IPS DF 6.9 (cell line): ENCODE results near the gene FAM241A.
"Not testable (repeated sequence)": the region's sequence is repeated elsewhere in the genome, so short reads cannot be mapped to it uniquely, and the experiment has no call there.

Experiments used
- DNase-seq: peaks from one replicate; pipeline ENCODE4 v3.0.0-alpha.2; 2013; ENCODE audit warnings: low read depth, low spot score
- H3K27ac ChIP-seq: one replicate; pipeline ENCODE4 v1.5.1; 2013; ENCODE audit warnings: low read length, control low read depth
- H3K27me3 ChIP-seq: 2 replicates; pipeline ENCODE4 v1.6.1; 2013; ENCODE audit warnings: mild to moderate bottlenecking, low read length; ENCODE audit not compliant: control insufficient read depth, insufficient read depth
- H3K36me3 ChIP-seq: 2 replicates; pipeline ENCODE4 v1.6.1; 2013; ENCODE audit warnings: low read length; ENCODE audit not compliant: control insufficient read depth, insufficient read depth
- H3K4me1 ChIP-seq: 2 replicates; pipeline ENCODE4 v1.6.1; 2013; ENCODE audit warnings: low read length; ENCODE audit not compliant: control insufficient read depth, insufficient read depth
- H3K4me3 ChIP-seq: 2 replicates; pipeline ENCODE4 v1.5.1; 2013; ENCODE audit warnings: mild to moderate bottlenecking, low read length
- H3K9me3 ChIP-seq: 2 replicates; pipeline ENCODE4 v1.6.1; 2013; ENCODE audit warnings: low read length, inconsistent platforms; ENCODE audit not compliant: control insufficient read depth, insufficient read depth
- WGBS: extraction: QIAGEN DNeasy Blood & Tissue Kit; methylation state at CpG from one replicate; pipeline ENCODE4 v1.1.7; 2013; ENCODE audit warnings: mixed read lengths, missing lambda C conversion rate; ENCODE audit not compliant: insufficient read length, insufficient coverage; 5-methylcytosine and 5-hydroxymethylcytosine counted together

Gene FAM241A

GRCh38 chr4:112173593-112174558 lies 28.6 kb downstream of the FAM241A start:
- H3K27me3 ChIP-seq, result no peaks in the 10 kb centered on the region
- H3K27ac ChIP-seq, result no peak overlapping the region
- DNase-seq, result no peak
- H3K4me1 ChIP-seq, result no peaks in the 10 kb centered on the region
- H3K4me3 ChIP-seq, result no peak overlapping the region
- WGBS, result no CpG with 5 or more reads among the region's 8 CpGs
- no peaks in the 10 kb centered on the region for H3K9me3 ChIP-seq
- H3K36me3 ChIP-seq, result no peaks in the 10 kb centered on the region

DNA sequence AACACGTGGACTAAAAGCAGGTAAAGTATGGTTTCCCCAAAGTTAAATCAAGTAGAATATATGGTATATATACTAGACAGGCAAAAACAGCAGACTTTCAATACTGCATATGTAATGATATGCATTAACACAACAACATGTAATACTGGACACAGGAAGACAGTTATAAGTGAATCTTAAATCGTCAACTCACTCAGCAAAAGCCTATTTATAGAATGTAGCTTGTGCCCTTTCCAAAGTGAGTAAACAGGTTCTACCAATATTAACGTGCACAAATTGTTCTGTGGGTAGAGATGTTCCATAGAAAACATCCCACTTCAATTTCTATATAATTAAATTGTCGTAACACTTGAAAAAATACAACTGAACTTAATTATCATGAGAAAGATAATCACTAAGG lies 30.6 kb downstream of the FAM241A start:
- H3K4me3 ChIP-seq, result no peak overlapping the region
- WGBS, result no CpG with 5 or more reads among the region's 4 CpGs

DNA sequence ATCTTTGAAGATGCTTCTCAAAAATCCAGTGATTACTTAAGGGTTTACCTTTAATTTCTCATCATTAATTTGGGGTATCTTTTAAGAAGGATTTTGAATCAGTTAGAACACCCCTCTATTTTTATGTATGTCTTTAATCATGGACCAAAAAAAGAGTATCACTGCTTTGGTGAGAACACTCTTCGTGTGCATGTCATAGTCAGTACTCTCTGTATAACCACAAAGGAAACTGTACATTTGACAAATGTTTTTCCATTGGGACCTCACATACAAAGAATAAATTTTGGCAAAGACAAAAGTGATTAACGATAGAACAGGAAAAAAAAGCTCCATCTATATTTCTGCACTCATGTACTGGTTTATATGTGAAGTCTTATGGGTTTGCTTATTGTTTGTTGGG lies 31.3 kb downstream of the FAM241A start:
- H3K27me3 ChIP-seq, result no peaks in the 10 kb centered on the region
- no peak overlapping the region for H3K4me3 ChIP-seq
- no peak for DNase-seq
- H3K36me3 ChIP-seq, result no peaks in the 10 kb centered on the region
- H3K9me3 ChIP-seq, result no peaks in the 10 kb centered on the region
- no CpG with 5 or more reads among the region's 2 CpGs for WGBS
- H3K4me1 ChIP-seq, result no peaks in the 10 kb centered on the region
- H3K27ac ChIP-seq, result no peak overlapping the region

More for the DNA sequence above, 30.6 kb downstream of the FAM241A start:
- DNase-seq, result no peak
- H3K27ac ChIP-seq, result no peak overlapping the region
- no peaks in the 10 kb centered on the region for H3K36me3 ChIP-seq
- no peaks in the 10 kb centered on the region for H3K27me3 ChIP-seq
- no peaks in the 10 kb centered on the region for H3K4me1 ChIP-seq
- no peaks in the 10 kb centered on the region for H3K9me3 ChIP-seq

DNA sequence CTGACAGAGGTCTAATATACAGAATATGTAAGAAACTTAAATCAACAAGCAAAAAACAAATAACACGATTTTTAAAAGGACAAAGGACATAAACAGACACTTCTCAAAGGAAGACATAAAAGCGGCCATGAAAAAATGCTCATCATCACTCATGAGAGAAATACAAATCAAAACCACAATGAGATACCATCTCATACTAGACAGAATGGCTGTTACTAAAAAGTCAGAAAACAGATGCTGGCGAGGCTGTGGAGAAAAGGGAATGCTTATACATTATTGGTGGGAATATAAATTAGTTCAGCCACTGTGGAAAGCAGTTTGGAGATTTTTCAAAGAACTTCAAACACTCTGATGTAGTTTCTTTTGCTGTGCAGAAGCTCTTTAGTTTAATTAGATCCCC lies 33.5 kb downstream of the FAM241A start:
- WGBS, result no CpG with 5 or more reads among the region's 3 CpGs
- not testable (repeated sequence) for H3K9me3 ChIP-seq, DNase-seq, H3K27ac ChIP-seq, H3K27me3 ChIP-seq, H3K4me3 ChIP-seq, H3K36me3 ChIP-seq, H3K4me1 ChIP-seq

- no peaks in the 10 kb centered on the region for H3K9me3 ChIP-seq
- WGBS, result no CpG with 5 or more reads among the region's 3 CpGs
- no peak overlapping the region for H3K27ac ChIP-seq
- DNase-seq, result no peak
- no peaks in the 10 kb centered on the region for H3K4me1 ChIP-seq
- H3K4me3 ChIP-seq, result no peak overlapping the region
- no peaks in the 10 kb centered on the region for H3K36me3 ChIP-seq
- H3K27me3 ChIP-seq, result no peaks in the 10 kb centered on the region
These were observed 36.2 kb downstream of the FAM241A start for GRCh38 chr4:112181358-112182000.

DNA sequence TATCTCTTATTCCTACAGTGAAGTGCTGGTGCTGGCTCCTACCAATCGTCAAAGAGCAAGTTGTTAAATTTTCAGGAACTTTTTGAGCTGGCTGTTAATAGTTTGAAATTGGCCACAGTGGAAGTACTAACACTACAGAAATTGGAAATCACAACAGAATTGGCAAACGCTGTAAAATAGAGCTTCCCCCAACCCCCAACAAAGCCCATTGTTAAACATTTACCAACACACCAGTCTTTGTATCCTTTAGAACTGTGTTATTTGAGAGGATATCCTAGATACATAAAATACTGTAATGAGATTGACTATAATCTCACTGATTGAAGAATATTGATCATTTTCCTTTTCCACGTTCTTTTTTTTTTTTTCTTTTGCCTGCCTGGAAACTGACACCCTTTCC lies 37.4 kb downstream of the FAM241A start:
- DNase-seq, result no peak

DNA sequence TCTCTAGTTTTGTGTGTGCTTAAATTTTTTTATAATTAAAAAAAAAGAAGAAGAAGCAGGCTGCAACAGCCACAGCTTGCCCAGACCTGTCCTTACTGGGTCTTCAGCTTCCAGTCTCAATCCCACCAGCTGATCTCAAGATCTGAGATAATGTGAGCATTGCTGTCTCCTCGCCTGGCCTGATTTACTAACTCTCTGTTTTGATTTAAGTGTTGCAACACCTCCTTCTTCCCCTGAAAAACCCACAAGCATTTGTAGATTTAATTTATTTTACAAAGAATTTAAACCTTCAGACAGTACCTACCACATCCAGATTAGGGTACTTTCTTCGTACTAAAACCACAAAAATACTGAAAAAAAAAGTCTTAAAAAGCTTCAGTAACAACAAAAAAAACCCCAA lies 38.0 kb downstream of the FAM241A start:
- Histone ChIP-seq H3K27me3 (no peaks in the 10 kb centered on the region), H3K27ac (no peak overlapping the region), H3K9me3 (no peaks in the 10 kb centered on the region), H3K4me1 (no peaks in the 10 kb centered on the region), H3K36me3 (no peaks in the 10 kb centered on the region), H3K4me3 (no peak overlapping the region)
- WGBS, result no CpG with 5 or more reads among the region's 2 CpGs
- DNase-seq, result no peak

More for the DNA sequence above, 37.4 kb downstream of the FAM241A start:
- H3K4me1 ChIP-seq, result no peaks in the 10 kb centered on the region
- no peaks in the 10 kb centered on the region for H3K36me3 ChIP-seq
- H3K4me3 ChIP-seq, result no peak overlapping the region
- no CpG with 5 or more reads among the region's 3 CpGs for WGBS
- no peaks in the 10 kb centered on the region for H3K27me3 ChIP-seq
- no peaks in the 10 kb centered on the region for H3K9me3 ChIP-seq
- H3K27ac ChIP-seq, result no peak overlapping the region

- no peaks in the 10 kb centered on the region for H3K4me1 ChIP-seq
- no CpG with 5 or more reads among the region's 1 CpG for WGBS
- H3K9me3 ChIP-seq, result no peaks in the 10 kb centered on the region
- no peak for DNase-seq
- H3K36me3 ChIP-seq, result no peaks in the 10 kb centered on the region
- no peak overlapping the region for H3K27ac ChIP-seq
- no peak overlapping the region for H3K4me3 ChIP-seq
- H3K27me3 ChIP-seq, result no peaks in the 10 kb centered on the region
These were observed 39.2 kb downstream of the FAM241A start for GRCh38 chr4:112184438-112184837.

DNA sequence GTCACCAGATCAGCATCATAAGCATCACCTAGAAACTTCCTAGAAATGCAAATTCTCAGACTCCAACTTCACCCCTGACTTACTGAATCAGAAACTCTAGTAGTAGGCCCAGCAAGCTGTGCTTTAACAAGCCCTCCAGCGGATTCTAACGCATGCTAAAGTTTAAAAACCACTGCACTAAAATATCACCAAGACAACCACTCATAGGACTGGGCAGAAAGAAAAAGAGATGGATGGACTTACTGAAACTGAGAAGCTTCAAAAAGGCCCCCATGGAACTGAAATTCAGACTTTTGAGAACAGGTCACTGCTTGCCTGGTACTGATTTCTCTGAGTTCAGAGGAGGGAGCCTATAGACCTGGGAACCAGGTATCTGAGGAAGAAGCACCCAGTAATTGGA lies 40.1 kb downstream of the FAM241A start:
- Histone ChIP-seq H3K4me3 (no peak overlapping the region), H3K9me3 (no peaks in the 10 kb centered on the region), H3K27ac (no peak overlapping the region), H3K27me3 (no peaks in the 10 kb centered on the region), H3K4me1 (no peaks in the 10 kb centered on the region), H3K36me3 (no peaks in the 10 kb centered on the region)
- no CpG with 5 or more reads among the region's 2 CpGs for WGBS
- no peak for DNase-seq

DNA sequence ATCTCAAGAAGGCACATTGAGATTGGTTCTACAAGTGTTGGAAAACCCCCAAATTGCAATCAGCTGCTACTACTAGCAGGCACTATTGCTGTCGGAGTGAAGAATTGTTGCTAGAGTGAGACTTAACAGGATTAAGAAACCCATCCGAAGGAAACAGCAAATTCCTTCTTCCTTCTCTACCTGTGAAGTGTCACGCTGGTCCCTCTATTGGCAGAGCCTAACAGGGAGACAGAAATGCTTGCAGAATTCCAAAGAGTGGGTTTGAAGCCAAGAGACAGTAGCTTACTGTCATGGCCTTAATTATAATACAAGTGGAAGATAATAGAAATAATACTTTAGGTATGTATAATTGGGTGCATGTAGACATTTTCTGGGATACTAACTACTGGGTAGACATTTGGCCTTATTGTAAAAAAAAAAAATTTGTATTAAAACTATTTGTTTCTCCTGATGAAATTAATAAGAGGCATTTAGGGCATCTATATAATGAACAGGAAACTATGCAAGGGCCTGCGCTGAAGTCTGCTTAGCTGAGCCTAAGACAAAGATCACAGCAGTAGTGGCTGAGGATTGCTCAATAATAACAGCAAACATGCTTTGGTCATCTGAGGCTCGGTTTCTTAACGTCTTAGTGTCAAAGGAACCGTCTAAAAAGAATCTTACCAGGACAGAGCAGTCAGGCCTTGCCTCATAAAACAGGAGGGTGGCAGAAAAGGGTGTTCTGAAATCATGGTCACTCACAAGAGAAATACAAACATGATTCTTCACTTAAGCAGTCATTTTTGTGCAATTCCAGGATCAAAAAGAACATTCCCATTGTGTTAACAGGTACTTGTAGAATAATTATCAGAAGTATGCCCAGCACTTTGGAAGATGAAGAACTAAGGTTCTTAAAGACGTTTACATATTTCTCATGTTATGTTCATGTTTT lies 40.8 kb downstream of the FAM241A start:
- Histone ChIP-seq H3K4me3 (no peak overlapping the region), H3K27ac (no peak overlapping the region), H3K9me3 (no peaks in the 10 kb centered on the region), H3K27me3 (no peaks in the 10 kb centered on the region), H3K4me1 (no peaks in the 10 kb centered on the region), H3K36me3 (no peaks in the 10 kb centered on the region)
- no CpG with 5 or more reads among the region's 8 CpGs for WGBS
- no peak for DNase-seq
